ENCODE results near the gene ASTN2. TPM values are rescaled to one million over a fixed set of nuclear protein-coding genes. Genes with fewer than 3 reads are reported as not detected.

Gene ASTN2
- total RNA-seq, 1 donor from 2014 or later = 4.4 TPM

DNA sequence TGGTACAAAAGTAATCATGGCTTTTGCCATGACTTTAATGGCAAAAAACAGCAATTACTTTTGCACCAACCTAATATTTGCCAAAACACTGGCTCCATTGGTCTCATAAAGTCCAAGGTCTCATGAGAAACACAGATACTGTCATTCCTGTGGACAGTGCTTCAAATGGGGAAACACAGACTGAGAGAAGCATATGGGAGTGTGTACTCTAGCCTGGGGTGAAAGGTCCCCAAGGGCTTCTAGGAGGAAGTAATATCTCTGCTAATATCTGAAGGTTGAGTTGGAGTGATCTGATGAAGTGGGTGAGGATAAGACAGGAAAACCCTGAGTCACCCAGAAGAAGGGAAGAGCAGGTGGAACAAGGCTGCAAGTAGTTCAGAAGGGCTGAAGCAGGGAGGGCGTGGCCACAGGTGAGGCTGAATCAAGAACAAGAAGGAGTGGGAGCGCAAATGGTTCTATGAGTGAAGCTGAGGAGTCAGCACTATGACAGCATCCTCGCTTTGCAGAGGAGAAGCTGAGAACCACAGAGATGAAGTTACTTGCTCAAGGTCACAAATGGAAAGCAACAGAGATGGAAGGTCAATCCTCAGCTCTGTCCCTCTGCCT lies 164.1 kb downstream of the ASTN2 start:
- no peak for DNase-seq (ENCODE audit: low spot score)

DNA sequence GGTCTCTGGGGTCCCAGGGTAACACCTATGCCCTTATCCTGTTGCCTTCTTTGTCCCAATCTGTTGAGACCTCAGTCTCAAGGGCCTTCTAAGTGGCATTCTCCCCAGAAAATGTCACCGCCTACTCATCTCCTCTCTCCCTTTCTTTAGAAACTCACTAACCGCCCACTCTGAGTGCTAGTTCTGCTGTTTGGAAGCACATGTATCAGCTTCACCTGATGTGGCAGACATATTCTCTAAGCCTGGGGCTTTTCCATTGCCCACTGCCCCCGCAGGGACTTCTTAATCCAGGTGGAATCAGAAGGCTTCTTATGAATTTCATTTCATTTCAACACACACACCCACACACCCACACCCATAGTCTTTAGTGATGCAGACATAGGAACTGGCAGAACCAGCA lies 165.1 kb downstream of the ASTN2 start:
- DNase-seq (ENCODE audit: low spot score) = no peak

DNA sequence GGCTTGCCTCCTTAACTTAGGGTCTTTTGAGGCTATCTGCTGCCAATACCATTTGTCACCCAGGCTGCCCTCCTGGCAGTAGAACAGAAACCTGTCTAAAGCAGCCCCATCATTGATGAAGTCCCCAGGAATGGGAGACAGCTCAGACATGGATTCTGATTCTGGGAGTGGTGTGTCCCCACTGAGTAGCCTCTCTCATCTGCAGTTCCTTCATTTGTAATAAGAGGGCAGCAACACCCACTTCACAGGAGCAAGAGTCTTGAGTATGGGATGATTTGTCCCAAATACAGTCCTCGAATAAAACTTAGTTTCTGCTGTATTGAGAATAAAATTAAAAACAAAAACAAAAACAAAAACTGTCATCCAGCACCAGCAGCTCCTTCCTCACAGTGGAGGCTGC lies 167.6 kb downstream of the ASTN2 start:
- no peak for DNase-seq (ENCODE audit: low spot score)

GRCh38 chr9:117245175-117245829 lies 169.6 kb downstream of the ASTN2 start:
- no peak for DNase-seq (ENCODE audit: low spot score)

DNA sequence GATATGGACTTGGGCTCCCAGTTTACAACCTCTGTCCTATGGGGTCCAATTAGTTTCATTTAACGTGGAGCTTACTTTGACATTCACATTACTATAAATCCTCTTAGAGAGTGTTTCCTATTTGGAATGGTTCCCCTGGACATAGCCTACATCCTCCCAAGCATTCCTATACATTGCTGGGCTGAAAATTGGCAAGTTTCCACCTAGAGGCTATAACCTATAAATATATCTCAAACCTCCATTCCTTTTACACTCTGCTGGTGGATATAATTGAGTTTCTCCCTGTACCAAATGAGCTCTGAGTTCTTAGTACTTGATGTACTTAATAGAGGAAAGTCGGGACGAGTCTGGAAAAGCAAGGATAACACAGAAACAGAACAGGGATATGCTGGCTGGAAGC lies 172.8 kb downstream of the ASTN2 start:
- DNase-seq (ENCODE audit: low spot score) = no peak

DNA sequence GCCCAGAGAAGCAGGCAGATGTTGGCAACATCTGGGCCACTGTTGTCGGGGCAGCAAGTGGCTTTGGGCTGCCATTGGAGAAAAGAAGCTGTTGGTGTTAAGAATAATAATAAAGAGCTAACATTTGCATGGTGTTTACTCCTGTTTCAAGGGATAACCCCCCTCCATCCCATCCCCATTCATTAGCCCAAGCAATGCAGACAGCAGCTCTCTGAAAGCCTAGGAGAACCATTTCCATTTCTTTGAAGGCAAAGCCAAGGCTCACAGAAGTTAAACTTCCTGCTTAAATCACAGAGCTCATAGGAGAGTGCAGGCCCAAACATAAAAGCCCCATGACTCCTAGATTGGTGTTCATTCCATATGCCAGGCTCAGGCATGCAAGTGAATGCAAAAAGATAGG lies 175.4 kb downstream of the ASTN2 start:
- DNase-seq (ENCODE audit: low spot score) = no peak

- DNase-seq (ENCODE audit: low spot score) = no peak
Observed at GRCh38 chr9:117234103-117234502, 180.8 kb downstream of the ASTN2 start.

DNA sequence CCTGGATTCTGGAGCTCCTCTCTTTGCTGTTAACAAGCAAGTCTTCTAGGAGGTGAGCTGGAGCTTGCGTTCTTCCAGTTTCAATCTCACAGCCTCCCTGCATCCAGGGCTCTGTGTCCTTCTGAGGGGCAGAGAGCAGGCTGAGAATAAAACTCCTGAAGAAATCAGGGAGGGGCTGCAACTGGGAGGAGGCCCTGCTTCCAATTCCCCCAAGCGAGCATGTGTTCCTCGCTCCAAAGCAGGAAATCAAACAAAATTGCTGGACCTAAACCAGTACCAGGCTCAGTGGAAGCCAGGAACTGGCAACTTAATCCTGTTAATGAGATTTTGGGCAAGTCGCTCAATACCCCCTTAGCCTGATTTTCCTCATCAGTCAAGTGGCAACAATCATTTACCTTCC lies 181.8 kb downstream of the ASTN2 start:
- no peak for DNase-seq (ENCODE audit: low spot score)

- no peak for DNase-seq (ENCODE audit: low spot score)
Observed at GRCh38 chr9:117232281-117232680, 182.6 kb downstream of the ASTN2 start.

DNA sequence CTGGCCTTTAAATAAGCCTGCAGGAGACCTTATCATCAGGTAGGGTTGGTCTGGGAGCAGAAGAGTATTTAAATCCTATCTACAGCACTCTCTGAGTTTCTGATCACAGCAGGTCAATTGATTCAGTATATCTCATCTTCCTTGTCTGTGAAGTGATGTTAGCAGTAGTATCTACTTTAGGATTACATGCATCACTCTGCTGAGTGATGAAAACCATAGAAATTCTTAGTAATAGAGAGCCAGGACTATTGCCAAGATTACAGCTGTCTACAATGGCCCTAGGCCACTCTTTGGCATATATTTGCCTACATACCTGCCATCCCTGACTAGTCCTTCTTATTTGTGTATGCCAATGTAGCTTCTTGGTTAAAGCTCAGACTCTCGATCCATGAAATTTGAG lies 183.8 kb downstream of the ASTN2 start:
- no peak for DNase-seq (ENCODE audit: low spot score)

- no peak for DNase-seq (ENCODE audit: low spot score)
Observed at GRCh38 chr9:117224695-117225094, 190.2 kb downstream of the ASTN2 start.

- no peak for DNase-seq (ENCODE audit: low spot score)
Observed at GRCh38 chr9:117218951-117219350, 195.9 kb downstream of the ASTN2 start.

GRCh38 chr9:117214416-117214815 lies 200.4 kb downstream of the ASTN2 start:
- no peak for DNase-seq (ENCODE audit: low spot score)

GRCh38 chr9:117211280-117211679 lies 203.6 kb downstream of the ASTN2 start:
- no peak for DNase-seq (ENCODE audit: low spot score)

DNA sequence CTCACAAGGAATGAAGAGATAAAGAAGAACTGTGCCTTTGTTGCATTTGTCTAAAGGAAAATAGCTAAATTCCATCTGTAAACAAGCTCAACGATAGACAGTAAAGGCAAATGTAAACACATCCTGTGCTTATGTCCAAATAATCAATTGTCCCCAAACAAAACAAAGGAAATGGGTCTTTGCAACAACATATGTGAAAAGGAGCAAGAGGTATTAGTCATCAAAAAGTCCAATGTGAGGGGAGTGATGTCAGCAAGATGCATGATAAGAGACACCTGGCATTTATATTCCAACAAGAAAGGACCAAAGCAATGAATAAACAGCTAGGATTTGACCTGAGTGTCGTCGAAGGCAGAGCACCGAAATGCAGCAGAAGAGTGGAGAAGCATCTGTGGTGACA lies 209.1 kb downstream of the ASTN2 start:
- DNase-seq (ENCODE audit: low spot score) = no peak

DNA sequence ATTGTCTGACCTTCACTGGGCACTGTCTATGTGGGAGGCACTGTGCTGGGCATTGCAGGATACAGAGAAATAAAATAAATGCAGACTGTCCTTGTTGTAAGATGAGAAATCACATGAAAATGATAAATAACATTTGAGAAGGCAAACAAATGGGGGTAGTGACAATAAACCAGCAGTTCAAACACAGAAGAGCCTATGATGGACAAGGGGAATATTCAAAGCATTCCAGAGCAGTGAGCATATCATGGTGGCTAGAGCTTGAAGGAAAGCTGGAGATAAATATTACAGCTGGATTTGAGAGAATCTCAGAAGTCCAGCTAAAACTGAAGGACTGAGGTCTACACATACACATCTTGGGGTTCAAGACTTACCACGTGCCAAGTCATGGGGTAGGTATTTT lies 209.9 kb downstream of the ASTN2 start:
- no peak for DNase-seq (ENCODE audit: low spot score)

DNA sequence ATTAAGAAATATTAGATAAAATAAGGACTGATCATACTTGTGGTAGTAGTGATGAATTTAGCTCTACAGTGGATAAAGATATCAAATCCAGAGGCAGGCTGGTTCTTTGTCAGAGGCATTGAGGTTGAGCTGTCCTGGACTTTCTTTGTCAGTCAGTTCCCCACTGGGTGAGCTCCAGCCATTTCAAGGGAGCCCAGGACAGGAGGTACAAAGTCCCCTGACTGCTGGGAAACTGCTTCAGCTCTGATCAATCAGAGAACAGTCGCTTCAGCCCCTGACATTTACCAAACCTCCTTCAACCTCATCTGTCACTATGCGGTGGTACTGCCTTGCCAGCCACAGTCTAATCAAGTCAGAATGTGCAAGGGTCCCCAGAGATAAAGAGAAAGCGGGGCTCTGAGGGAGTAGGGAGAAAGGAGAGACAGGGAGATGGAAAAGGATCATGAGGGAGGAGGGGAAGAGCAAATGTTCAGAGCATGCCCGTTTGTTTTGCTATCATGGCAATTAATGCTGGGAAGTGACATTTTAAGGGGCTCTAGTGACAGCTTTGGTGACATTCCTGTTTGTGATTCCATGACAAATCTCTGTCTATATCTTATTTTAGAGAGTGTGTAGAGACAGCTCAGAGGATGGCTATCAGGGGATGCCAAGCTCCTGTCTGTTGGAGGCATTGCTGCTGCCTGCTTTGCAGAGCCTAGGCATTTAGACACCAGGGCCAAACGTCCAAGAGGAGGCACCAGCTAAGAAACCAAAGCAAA lies 223.2 kb downstream of the ASTN2 start:
- DNase-seq (ENCODE audit: low spot score) = no peak

- DNase-seq (ENCODE audit: low spot score) = no peak
Observed at GRCh38 chr9:117189121-117189520, 225.7 kb downstream of the ASTN2 start.

DNA sequence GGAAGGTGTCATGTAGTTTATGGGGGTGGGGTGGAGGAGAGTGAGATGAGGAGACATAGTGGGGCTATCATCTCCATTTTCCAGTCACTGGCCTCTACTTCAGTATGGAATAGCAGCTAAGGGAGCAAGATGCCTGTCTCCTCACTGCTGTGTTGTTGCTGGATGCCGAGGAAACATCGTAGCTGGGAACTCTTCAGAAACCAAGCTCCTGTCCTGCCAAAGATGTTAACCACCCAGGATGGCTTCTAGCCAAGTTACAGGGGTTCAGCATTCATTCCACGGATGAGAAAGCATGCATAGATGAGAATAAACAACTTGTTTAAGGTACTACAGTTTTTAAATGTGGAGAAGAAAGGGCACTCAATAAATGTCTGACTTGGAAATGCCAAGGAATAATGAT lies 226.5 kb downstream of the ASTN2 start:
- DNase-seq (ENCODE audit: low spot score) = no peak

- DNase-seq (ENCODE audit: low spot score) = no peak
Observed at GRCh38 chr9:117187498-117187897, 227.4 kb downstream of the ASTN2 start.

DNA sequence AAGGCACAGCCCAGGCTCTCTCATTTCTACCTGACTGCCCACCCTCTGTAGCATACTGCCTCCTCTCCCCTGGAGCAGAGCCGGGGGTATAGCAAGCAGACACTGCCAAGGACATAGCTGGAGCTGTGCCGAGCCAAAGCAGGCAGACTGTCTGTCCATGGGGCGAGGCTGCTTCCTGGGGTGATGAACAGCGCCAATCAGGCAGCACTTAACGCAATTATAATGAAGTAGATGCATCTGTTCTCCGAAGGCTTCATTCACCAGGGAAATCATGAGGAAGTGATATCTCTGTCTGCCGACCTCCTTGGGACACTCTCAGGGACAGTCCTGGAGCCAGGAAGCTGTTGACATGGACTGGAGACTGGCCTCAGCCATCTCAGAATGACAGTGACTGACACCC lies 230.7 kb downstream of the ASTN2 start:
- no peak for DNase-seq (ENCODE audit: low spot score)

- no peak for DNase-seq (ENCODE audit: low spot score)
Observed at GRCh38 chr9:117182046-117182445, 232.8 kb downstream of the ASTN2 start.

DNA sequence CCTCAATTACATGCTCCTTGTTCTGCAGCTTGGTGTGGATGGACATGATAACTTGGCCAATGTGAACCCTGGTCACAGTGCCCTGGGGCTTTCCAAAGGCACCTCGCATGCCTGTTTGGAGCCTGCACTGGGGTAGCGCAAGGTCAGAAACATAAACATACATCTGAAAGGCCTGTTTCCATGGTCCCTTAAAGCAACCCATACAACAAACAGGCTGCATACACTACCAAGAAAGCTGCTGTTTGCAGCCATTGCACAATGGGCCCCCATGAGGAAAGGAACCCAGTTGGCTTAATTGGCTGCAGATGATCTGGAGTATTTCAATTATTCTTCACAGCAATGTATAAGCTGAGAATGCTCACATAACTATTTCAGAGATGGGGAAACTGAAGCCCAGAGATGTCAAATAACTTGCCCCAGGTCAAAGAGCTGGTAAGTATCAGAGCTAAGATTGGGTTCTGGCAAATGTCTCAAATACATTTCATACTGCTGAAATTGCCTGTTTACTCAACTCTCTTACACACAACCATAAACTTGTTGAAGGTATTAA lies 233.9 kb downstream of the ASTN2 start:
- no peak for DNase-seq (ENCODE audit: low spot score)

Data from mucosa of gallbladder (tissue), 1 donor.